Osteocyte (in vitro differentiated cells): ENCODE measurements around the gene PSMG3. TPM values are rescaled to one million over a fixed set of nuclear protein-coding genes. Genes with fewer than 3 reads are reported as not detected.
"Not testable (repeated sequence)": the region's sequence is repeated elsewhere in the genome, so short reads cannot be mapped to it uniquely, and the experiment has no call there.

Experiments
- DNase-seq: peaks from one replicate; pipeline ENCODE4 v3.0.0; 2021; ENCODE audit warnings: mixed read lengths; ENCODE audit not compliant: unreplicated experiment; ENCODE audit errors: extremely low spot score
- H3K27ac Mint-ChIP-seq: one replicate; pipeline ENCODE4 v1.8.0; 2021; ENCODE audit warnings: mild to moderate bottlenecking, mixed read lengths; ENCODE audit not compliant: unreplicated experiment
- H3K27me3 Mint-ChIP-seq: one replicate; pipeline ENCODE4 v1.8.0; 2021; ENCODE audit warnings: mixed read lengths; ENCODE audit not compliant: unreplicated experiment
- H3K36me3 Mint-ChIP-seq: one replicate; pipeline ENCODE4 v1.8.0; 2021; ENCODE audit warnings: mixed read lengths; ENCODE audit not compliant: unreplicated experiment
- H3K4me1 Mint-ChIP-seq: one replicate; pipeline ENCODE4 v1.8.0; 2021; ENCODE audit warnings: mixed read lengths; ENCODE audit not compliant: unreplicated experiment
- H3K4me3 Mint-ChIP-seq: one replicate; pipeline ENCODE4 v1.8.0; 2021; ENCODE audit warnings: mild to moderate bottlenecking, moderate library complexity, mixed read lengths; ENCODE audit not compliant: unreplicated experiment
- H3K9me3 Mint-ChIP-seq: one replicate; pipeline ENCODE4 v1.8.0; 2021; ENCODE audit warnings: mixed read lengths; ENCODE audit not compliant: unreplicated experiment
- CTCF ChIP-seq: fragments of 200-600 bp; sonication (generic); IDR thresholded peaks from 2 replicates; pipeline ENCODE4 v1.5.0; 2021; ENCODE audit warnings: antibody characterized with exemption, mild to moderate bottlenecking, moderate library complexity
- total RNA-seq: library from RNA; stranded (reverse); gene quantifications from 2 replicates; pipeline ENCODE4 v1.2.1, GENCODE V29; 2021

Gene PSMG3
- total RNA-seq, 1 donor from 2014 or later: 25.6 TPM

GRCh38 chr7:1585142-1585981 lies 15.5 kb upstream of the PSMG3 start:
- Mint-ChIP-seq H3K4me3 (no peak overlapping the region), H3K9me3 (no peaks in the 10 kb centered on the region), H3K36me3 (no peaks in the 10 kb centered on the region), H3K27ac (no peak overlapping the region), H3K27me3 (peaks cover under 1% of the 10 kb centered on the region), H3K4me1 (no peaks in the 10 kb centered on the region)
- no peak for TF ChIP-seq CTCF
- no peak for DNase-seq

- Mint-ChIP-seq H3K36me3 (no peaks in the 10 kb centered on the region), H3K4me3 (no peak overlapping the region), H3K9me3 (no peaks in the 10 kb centered on the region), H3K27me3 (no peaks in the 10 kb centered on the region), H3K4me1 (peaks cover 2% of the 10 kb centered on the region), H3K27ac (no peak overlapping the region)
- no peak for TF ChIP-seq CTCF
- DNase-seq: no peak
Measured at GRCh38 chr7:1584700-1585099, 14.9 kb upstream of the PSMG3 start.

GRCh38 chr7:1583241-1583930 lies 13.6 kb upstream of the PSMG3 start:
- H3K9me3 Mint-ChIP-seq, H3K4me3 Mint-ChIP-seq, H3K27me3 Mint-ChIP-seq, DNase-seq, H3K27ac Mint-ChIP-seq, H3K36me3 Mint-ChIP-seq, H3K4me1 Mint-ChIP-seq: not testable (repeated sequence)

GRCh38 chr7:1580422-1581030 lies 10.7 kb upstream of the PSMG3 start:
- H3K9me3 Mint-ChIP-seq: no peaks in the 10 kb centered on the region
- peaks cover under 1% of the 10 kb centered on the region for H3K36me3 Mint-ChIP-seq
- no peaks in the 10 kb centered on the region for H3K27me3 Mint-ChIP-seq
- no peak for TF ChIP-seq CTCF
- peaks cover 9% of the 10 kb centered on the region for H3K4me1 Mint-ChIP-seq
- no peak overlapping the region for H3K4me3 Mint-ChIP-seq
- H3K27ac Mint-ChIP-seq: no peak overlapping the region
- DNase-seq: no peak

GRCh38 chr7:1579481-1580421 lies 9.9 kb upstream of the PSMG3 start:
- Mint-ChIP-seq H3K27me3 (no peaks in the 10 kb centered on the region), H3K4me1 (peaks cover 9% of the 10 kb centered on the region), H3K27ac (peak overlapping the region; percentile 45), H3K36me3 (peaks cover 3% of the 10 kb centered on the region), H3K4me3 (no peak overlapping the region), H3K9me3 (no peaks in the 10 kb centered on the region)
- DNase-seq: no peak
- TF ChIP-seq CTCF: peak; percentile 93
